Fibroblast of skin of back (primary cell): ENCODE data around the gene GYPE.
"Not testable (repeated sequence)": the region's sequence is repeated elsewhere in the genome, so short reads cannot be mapped to it uniquely, and the experiment has no call there.

ENCODE experiments used
- DNase-seq: peaks from one replicate; pipeline ENCODE4 v3.0.0-alpha.2; 2013

GYPE gene

GRCh38 chr4:143869925-143870324 is 35.4 kb downstream of the GYPE start:
- DNase-seq, result not testable (repeated sequence)

- not testable (repeated sequence) for DNase-seq
These were observed 42.6 kb downstream of the GYPE start for GRCh38 chr4:143862716-143863115.

- peak; percentile 35 for DNase-seq
These were observed 46.9 kb downstream of the GYPE start for GRCh38 chr4:143858456-143858855.

- DNase-seq, result not testable (repeated sequence)
These were observed 47.7 kb downstream of the GYPE start for GRCh38 chr4:143857391-143858336.

- DNase-seq, result not testable (repeated sequence)
These were observed 49.3 kb downstream of the GYPE start for GRCh38 chr4:143856017-143856557.

GRCh38 chr4:143854645-143855044 is 50.7 kb downstream of the GYPE start:
- DNase-seq, result not testable (repeated sequence)

GRCh38 chr4:143849296-143849695 is 56.1 kb downstream of the GYPE start:
- not testable (repeated sequence) for DNase-seq

GRCh38 chr4:143843506-143843832 is 61.9 kb downstream of the GYPE start:
- DNase-seq, result not testable (repeated sequence)

- DNase-seq, result not testable (repeated sequence)
These were observed 62.5 kb downstream of the GYPE start for GRCh38 chr4:143842624-143843505.

GRCh38 chr4:143839413-143839812 is 65.9 kb downstream of the GYPE start:
- DNase-seq, result not testable (repeated sequence)

GRCh38 chr4:143834196-143834595 is 71.2 kb downstream of the GYPE start:
- not testable (repeated sequence) for DNase-seq

GRCh38 chr4:143833676-143834075 is 71.7 kb downstream of the GYPE start:
- not testable (repeated sequence) for DNase-seq

GRCh38 chr4:143830576-143830975 is 74.8 kb downstream of the GYPE start:
- not testable (repeated sequence) for DNase-seq

- DNase-seq, result not testable (repeated sequence)
These were observed 76.1 kb downstream of the GYPE start for GRCh38 chr4:143829239-143829620.
